K562 (cell line): Measurements from ENCODE around the gene MTERF4. TPM values are rescaled to one million over a fixed set of nuclear protein-coding genes. Genes with fewer than 3 reads are reported as not detected.
A peak's percentile ranks its signal among the peaks of the same experiment; 100 is the strongest.

Experiments used
- ATAC-seq: fragments of 200-7000 bp; cut with Tn5 transposase; 3 replicates; pipeline ENCODE4 v1.9.1; 2020; ENCODE audit warnings: moderate library complexity
- BruUV-seq: library from RNA; stranded (reverse); fragments of 400-500 nt; replicated peaks from 2 replicates; lab custom pipeline; 2021; lab: Mats Ljungman, UMichigan
- CTCF ChIA-PET: fragments of 300-600 bp; formaldehyde crosslinking; extraction: SDS; loops from one replicate; lab custom pipeline; 2021; ENCODE audit warnings: low intra/inter-chr PET ratio; lab: Yijun Ruan, JAX
- POLR2A ChIA-PET: fragments of 300-600, 350-650 bp; sonication (Branson Sonifier 250); formaldehyde crosslinking; extraction: SDS; loops from one replicate; lab custom pipeline; 2021; ENCODE audit warnings: antibody characterized with exemption, inconsistent platforms; lab: Yijun Ruan, JAX
- DNase-seq, 4 experiments: peaks; one replicate each; pipeline versions ENCODE4 v3.0.0 to v3.0.0-alpha.2; 2011 to 2018; ENCODE audit warnings: low spot score in 3 of 4, mixed read lengths in 3 of 4; ENCODE audit errors: extremely low read depth in 1 of 4
- FAIRE-seq: peaks from 2 replicates; lab custom pipeline; 2011; peaks lifted over from hg19 to GRCh38; lab: Jason Lieb, UNC
- H2AFZ ChIP-seq: 2 replicates; pipeline ENCODE4 v1.6.0; 2011; ENCODE audit warnings: low read depth, low read length, control low read depth, inconsistent platforms
- H3K27ac ChIP-seq: fragments of 200-600 bp; 3 replicates; pipeline ENCODE4 v1.8.0; 2011; ENCODE audit warnings: low read depth, mild to moderate bottlenecking, control low read depth, inconsistent platforms, low read length, moderate library complexity, mixed read lengths; ENCODE audit errors: extremely low read depth
- H3K27me3 ChIP-seq, 2 experiments: fragments of 300-600 bp in 1 of 2; 2 replicates in 1 of 2; 3 replicates in 1 of 2; pipeline versions ENCODE4 v1.6.0 to v1.8.0; 2011; ENCODE audit warnings: inconsistent platforms in 2 of 2, low read length in 2 of 2, mild to moderate bottlenecking in 1 of 2, mixed read lengths in 1 of 2, moderate library complexity in 1 of 2; ENCODE audit not compliant: control insufficient read depth in 2 of 2, insufficient read depth in 2 of 2
- H3K36me3 ChIP-seq: fragments of 300-600 bp; 3 replicates; pipeline ENCODE4 v1.8.0; 2011; ENCODE audit warnings: mild to moderate bottlenecking, low read length, inconsistent platforms; ENCODE audit not compliant: control insufficient read depth, insufficient read depth
- H3K4me1 ChIP-seq, 2 experiments: fragments of 200-600 bp in 1 of 2; replicated peaks in 1 of 2; 2 replicates in 1 of 2; 3 replicates in 1 of 2; pipeline versions ENCODE4 v1.5.1 to v1.8.0; 2011; ENCODE audit warnings: inconsistent platforms in 2 of 2, low read length in 2 of 2, mild to moderate bottlenecking in 1 of 2, mixed read lengths in 1 of 2, moderate library complexity in 1 of 2; ENCODE audit not compliant: control insufficient read depth in 2 of 2, insufficient read depth in 2 of 2
- H3K4me2 ChIP-seq: 2 replicates; pipeline ENCODE4 v1.6.1; 2011; ENCODE audit warnings: low read length, control low read depth, inconsistent platforms, mixed read lengths; ENCODE audit not compliant: insufficient read depth
- H3K4me3 ChIP-seq: fragments of 200-600 bp; sonication (generic), shearing (Covaris generic); 2 replicates; pipeline ENCODE4 v1.5.1; 2016; ENCODE audit warnings: control low read depth, inconsistent platforms
- H3K79me2 ChIP-seq: fragments of 200-600 bp; 3 replicates; pipeline ENCODE4 v1.8.0; 2011; ENCODE audit warnings: low read length, inconsistent platforms; ENCODE audit not compliant: control insufficient read depth, insufficient read depth
- H3K9ac ChIP-seq, 2 experiments: 2 replicates each; pipeline versions ENCODE4 v1.6.0 to v1.6.1; 2011; ENCODE audit warnings: low read depth in 2 of 2, low read length in 2 of 2, control low read depth in 1 of 2, inconsistent platforms in 1 of 2, mild to moderate bottlenecking in 1 of 2, mixed read lengths in 1 of 2; ENCODE audit not compliant: insufficient read depth in 1 of 2
- H3K9me1 ChIP-seq: one replicate; pipeline ENCODE4 v1.6.0; 2011; ENCODE audit warnings: inconsistent platforms, mild to moderate bottlenecking, low read length, moderate library complexity; ENCODE audit not compliant: control insufficient read depth, insufficient read depth
- H3K9me3 ChIP-seq: replicated peaks from 2 replicates; pipeline ENCODE4 v1.5.1; 2011; ENCODE audit warnings: low read depth, low read length, inconsistent platforms; ENCODE audit not compliant: control insufficient read depth, insufficient read depth
- H4K20me1 ChIP-seq: replicated peaks from 2 replicates; pipeline ENCODE4 v1.6.1; 2011; ENCODE audit warnings: low read length, inconsistent platforms, mixed read lengths; ENCODE audit not compliant: control insufficient read depth, insufficient read depth
- EP300 ChIP-seq: IDR thresholded peaks from 2 replicates; pipeline ENCODE4 v1.6.1; 2012; ENCODE audit warnings: low read length, improper control_type of control experiment
- HDAC2 ChIP-seq: fragments of 450-650 bp; IDR thresholded peaks from 2 replicates; pipeline ENCODE4 v1.6.1; 2016; ENCODE audit warnings: mild to moderate bottlenecking
- HDGF ChIP-seq: fragments of 450-650 bp; IDR thresholded peaks from 2 replicates; pipeline ENCODE4 v1.6.1; 2016
- MECOM ChIP-seq: fragments of 250-450 bp; sonication (Bioruptor Pico); IDR thresholded peaks from 2 replicates; pipeline ENCODE4 v1.8.0; 2022; ENCODE audit warnings: inconsistent platforms
- PHF8 ChIP-seq: fragments of 200-600 bp; sonication (generic); IDR thresholded peaks from 2 replicates; pipeline ENCODE4 v1.6.1; 2012; ENCODE audit warnings: mixed run types, mild to moderate bottlenecking, inconsistent platforms, low read length, moderate library complexity, borderline replicate concordance
- PHTF2 ChIP-seq: fragments of 250-450 bp; sonication (Bioruptor Pico); IDR thresholded peaks from 2 replicates; pipeline ENCODE4 v1.5.0; 2021; ENCODE audit warnings: mild to moderate bottlenecking
- RBM25 ChIP-seq: fragments of 200-400 bp; formaldehyde crosslinking; IDR thresholded peaks from 2 replicates; pipeline ENCODE4 v1.6.1; 2018; ENCODE audit warnings: low read length, low read depth, moderate library complexity; ENCODE audit not compliant: severe bottlenecking
- RCOR1 ChIP-seq, 2 experiments: IDR thresholded peaks; 2 replicates each; pipeline ENCODE4 v1.6.1; 2012; ENCODE audit warnings: low read depth in 2 of 2, low read length in 2 of 2, borderline replicate concordance in 1 of 2, improper control_type of control experiment in 1 of 2
- SIN3A ChIP-seq, 2 experiments: fragments of 150-350 bp in 1 of 2; IDR thresholded peaks; 2 replicates each; pipeline ENCODE4 v1.6.1; 2011 to 2016; ENCODE audit warnings: borderline replicate concordance in 2 of 2, low read depth in 2 of 2, low read length in 2 of 2, mild to moderate bottlenecking in 2 of 2, moderate library complexity in 2 of 2; ENCODE audit not compliant: control insufficient read depth in 1 of 2
- SMARCA5 ChIP-seq: fragments of 450-650 bp; IDR thresholded peaks from 2 replicates; pipeline ENCODE4 v1.6.1; 2016
- ZNF717 ChIP-seq: fragments of 250-450 bp; sonication (Bioruptor Pico); IDR thresholded peaks from 2 replicates; pipeline ENCODE4 v1.5.0; 2021
- WGBS: fragments of 100-300 bp; shearing (Covaris generic); methylation state at CpG from one replicate; pipeline ENCODE4 v1.1.6; 2016; ENCODE audit warnings: low coverage, mixed read lengths; ENCODE audit not compliant: insufficient coverage; ENCODE audit errors: missing lambda C conversion rate; 5-methylcytosine and 5-hydroxymethylcytosine counted together
- in situ Hi-C: fragments of 300-500 bp; cut with MboI; formaldehyde crosslinking; loops from 4 replicates; pipeline ENCODE4 v1.15.0; 2018; ENCODE audit warnings: inconsistent platforms, mixed read lengths
- intact Hi-C: fragments of 100-400 bp; cut with micrococcal nuclease; formaldehyde crosslinking; loops from 2 replicates; pipeline ENCODE4 v1.14.2; 2022
- polyA plus RNA-seq, 8 experiments: library from polyadenylated mRNA; depleted of rRNA in 4 of 8; stranded (reverse) in 5 of 8; unstranded in 3 of 8; fragments of >200 nt; fragmentation: Nextera tagmentation in 2 of 8; fragmentation: Illumina TruSeq in 1 of 8; extraction: Ambion mirVana in 2 of 8; extraction: Trizol in 1 of 8; gene quantifications; 2 replicates each; pipeline versions ENCODE4 v1.2.1 to v1.2.3, GENCODE V29; 2011 to 2014; ENCODE audit warnings: inconsistent platforms in 1 of 8, missing spikeins in 1 of 8
- total RNA-seq, 7 experiments: library from RNA; depleted of rRNA in 6 of 7; stranded (reverse); fragments of >200 nt in 6 of 7; fragmentation: Illumina TruSeq in 2 of 7; extraction: Trizol in 2 of 7; gene quantifications; 2 replicates each; pipeline versions ENCODE4 v1.2.1 to v1.2.3, GENCODE V29; 2011 to 2021; ENCODE audit warnings: low replicate concordance in 1 of 7
- TF ChIP-seq, protein P1 (sequence below), 2 experiments: fragments of 450-650 bp; conservative IDR thresholded peaks; 2 replicates each; pipeline ENCODE4 v1.6.1; 2017; ENCODE audit warnings: mild to moderate bottlenecking in 2 of 2, moderate library complexity in 2 of 2
- TF ChIP-seq, protein P2 (sequence below): fragments of 200-800 bp; sonication (Bioruptor generic); IDR thresholded peaks from 2 replicates; pipeline ENCODE4 v1.6.1; 2017; ENCODE audit warnings: missing genetic modification characterization, missing compliant biosample characterization
- TF ChIP-seq, protein P3 (sequence below): conservative IDR thresholded peaks from 2 replicates; pipeline ENCODE4 v1.6.1; 2011; ENCODE audit warnings: low read depth, mild to moderate bottlenecking, low read length; ENCODE audit not compliant: control insufficient read depth

The MTERF4 gene
- total and polyA plus RNA-seq, 9 of the 15 experiments (the other 6 are each of a cell fraction or from before 2014, with no cell fraction given), result 15.3 to 29.6 (median 21.2) TPM

DNA sequence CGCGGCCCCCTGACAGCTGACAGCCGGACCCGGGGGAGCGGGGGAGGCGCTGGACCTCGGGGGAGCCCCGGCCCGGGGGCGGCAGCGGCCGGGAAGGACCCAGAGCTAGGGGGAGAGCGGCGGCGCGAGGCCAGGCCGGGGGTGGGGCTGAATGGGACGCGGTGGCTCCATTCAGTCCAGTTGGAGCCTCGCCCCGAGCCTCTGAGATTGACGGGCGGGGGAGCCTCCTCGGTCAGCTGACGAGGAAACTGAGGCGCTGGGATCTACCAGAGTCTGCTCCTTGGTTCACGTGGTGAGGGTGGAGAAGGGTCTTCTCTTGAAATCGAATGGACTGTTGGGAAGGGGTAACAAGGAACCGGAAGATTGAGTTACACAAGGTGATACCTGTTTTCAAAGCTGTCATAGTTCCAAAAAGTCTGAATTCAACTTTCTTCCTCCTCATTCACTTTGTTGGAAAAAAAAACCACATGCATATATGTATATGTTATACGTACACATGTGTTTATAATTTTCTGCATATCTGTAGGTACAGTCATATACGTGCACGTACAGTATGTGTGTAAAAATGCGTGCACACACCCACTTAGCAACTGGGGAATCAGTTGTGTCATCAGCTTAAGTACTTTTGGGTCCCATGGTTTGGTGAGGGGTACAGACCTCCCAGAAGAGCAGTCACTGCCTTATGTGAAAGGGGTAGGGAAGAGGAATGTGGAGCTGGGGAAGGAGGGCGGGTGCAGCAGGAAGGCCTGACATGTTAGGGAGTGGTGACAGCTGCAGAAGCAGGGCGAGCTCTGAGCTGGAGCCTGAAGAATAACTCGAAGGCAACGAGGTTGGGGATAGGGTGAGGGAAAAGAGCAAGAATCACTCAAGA, 48.8 kb upstream of the MTERF4 start (continued):
- TF ChIP-seq PHTF2, result no peak

DNA sequence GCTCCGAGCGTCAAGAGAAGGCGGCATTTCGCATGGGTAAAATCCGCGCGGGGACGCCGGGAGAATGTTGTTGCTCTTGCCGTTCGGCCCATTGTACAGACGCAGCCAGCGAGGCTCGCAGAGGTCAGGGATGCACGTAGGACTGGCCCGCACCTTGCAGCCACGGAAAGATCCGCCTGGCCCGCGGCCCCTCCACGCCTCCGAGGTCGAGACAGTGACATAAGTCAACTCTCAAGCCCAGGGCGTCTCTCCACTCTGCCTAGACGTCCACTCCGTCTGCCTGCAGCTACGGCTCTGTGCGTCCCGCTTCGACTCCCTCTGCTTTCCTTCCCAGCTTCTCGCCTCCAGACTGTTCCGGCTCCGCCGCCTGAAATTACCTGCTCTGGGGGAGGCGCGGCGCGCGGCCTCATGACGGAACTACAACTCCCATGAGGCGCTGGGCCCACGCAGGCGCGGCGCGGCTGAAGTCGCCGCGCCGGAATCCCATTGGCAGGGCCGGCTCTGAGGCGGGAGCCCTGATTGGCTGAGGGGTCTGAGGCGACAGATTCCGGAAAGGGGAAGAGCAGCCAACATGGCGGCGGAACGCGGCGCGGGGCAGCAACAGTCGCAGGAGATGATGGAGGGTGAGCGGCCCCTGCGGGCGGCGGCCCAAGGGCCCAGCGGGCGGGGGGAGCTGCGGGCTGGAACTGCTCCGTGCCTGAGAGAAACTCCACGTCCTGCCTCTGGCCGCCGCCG, 48.0 kb upstream of the MTERF4 start, which contains the start of gene PPP1R7:
PPP1R7 (plus strand) TSS at position 543 of the 735 bp plus-strand sequence; CDS start at position 572, 29 bp downstream.
- ChIA-PET CTCF (no interaction called here), POLR2A (interaction anchor here (0.7 to 1.4 kb wide), 6 partner anchors 9 to 317 kb away, joined by 3 to 5 read pairs (median 4); partner anchors contain the start of gene MTERF4)
- Histone ChIP-seq H3K9ac (peak within 1 kb of the TSS; percentile 67 to 93), H4K20me1 (no peaks in the 10 kb centered on the region), H3K27me3 (no peaks in the 10 kb centered on the region), H3K9me1 (no peaks in the 10 kb centered on the region), H3K79me2 (peaks cover 25% of the 10 kb centered on the region), H3K4me3 (peak within 1 kb of the TSS; percentile 98), H3K36me3 (peaks cover 16% of the 10 kb centered on the region; the same call in 2 of the 3 replicates), H3K9me3 (no peaks in the 10 kb centered on the region), H3K4me1 (peaks cover 14 to 26% of the 10 kb centered on the region in 2 experiments; a peak in 4 of 5 replicates), H2AFZ (peak within 1 kb of the TSS; percentile 93), H3K27ac (peak within 1 kb of the TSS; percentile 58), H3K4me2 (peak within 1 kb of the TSS; percentile 91)
- peak; percentile 92 for ATAC-seq
- 1% methylated on average over 33 of the region's 73 CpGs for WGBS
- intact Hi-C loops, result loop anchor here (1.0 kb wide), 1 partner anchor 72 kb away; no protein-coding TSS in a partner anchor
- DNase-seq, result peak; percentile 91 to 95 (median 92)
- no TSS peak for BruUV-seq
- FAIRE-seq, result peak; percentile 91
- in situ Hi-C loops, result no loop called here
- TF ChIP-seq SMARCA5 (peak; percentile 94), PHF8 (peak; percentile 83; the same call in 1 of the 2 replicates), RBM25 (peak; percentile 85), RCOR1 (IDR thresholded peaks at IDR 0.05; ENCODE audit: borderline replicate concordance in 1 of 2, low read depth in 2 of 2, low read length in 2 of 2) (peak in 1 of 2 experiments; percentile 52; a peak in 1 of 4 replicates), EP300 (no peak), HDAC2 (peak; percentile 95), MECOM (CRISPR knock-in tag) (no peak), ZNF717 (CRISPR knock-in tag) (no peak), SIN3A (IDR thresholded peaks at IDR 0.05; ENCODE audit: borderline replicate concordance in 2 of 2, control insufficient read depth in 1 of 2, low read depth in 2 of 2, low read length in 2 of 2) (peak in 1 of 2 experiments; percentile 67; a peak in 1 of 4 replicates), HDGF (0 out of 2 replicates have a peak, but pooled peaks have one; percentile 38)
- TF ChIP-seq, protein P1, sequence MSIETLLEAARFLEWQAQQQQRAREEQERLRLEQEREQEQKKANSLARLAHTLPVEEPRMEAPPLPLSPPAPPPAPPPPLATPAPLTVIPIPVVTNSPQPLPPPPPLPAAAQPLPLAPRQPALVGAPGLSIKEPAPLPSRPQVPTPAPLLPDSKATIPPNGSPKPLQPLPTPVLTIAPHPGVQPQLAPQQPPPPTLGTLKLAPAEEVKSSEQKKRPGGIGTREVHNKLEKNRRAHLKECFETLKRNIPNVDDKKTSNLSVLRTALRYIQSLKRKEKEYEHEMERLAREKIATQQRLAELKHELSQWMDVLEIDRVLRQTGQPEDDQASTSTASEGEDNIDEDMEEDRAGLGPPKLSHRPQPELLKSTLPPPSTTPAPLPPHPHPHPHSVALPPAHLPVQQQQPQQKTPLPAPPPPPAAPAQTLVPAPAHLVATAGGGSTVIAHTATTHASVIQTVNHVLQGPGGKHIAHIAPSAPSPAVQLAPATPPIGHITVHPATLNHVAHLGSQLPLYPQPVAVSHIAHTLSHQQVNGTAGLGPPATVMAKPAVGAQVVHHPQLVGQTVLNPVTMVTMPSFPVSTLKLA (conservative IDR thresholded peaks at IDR 0.05), result peak; percentile 62 to 74
- TF ChIP-seq, protein P2, sequence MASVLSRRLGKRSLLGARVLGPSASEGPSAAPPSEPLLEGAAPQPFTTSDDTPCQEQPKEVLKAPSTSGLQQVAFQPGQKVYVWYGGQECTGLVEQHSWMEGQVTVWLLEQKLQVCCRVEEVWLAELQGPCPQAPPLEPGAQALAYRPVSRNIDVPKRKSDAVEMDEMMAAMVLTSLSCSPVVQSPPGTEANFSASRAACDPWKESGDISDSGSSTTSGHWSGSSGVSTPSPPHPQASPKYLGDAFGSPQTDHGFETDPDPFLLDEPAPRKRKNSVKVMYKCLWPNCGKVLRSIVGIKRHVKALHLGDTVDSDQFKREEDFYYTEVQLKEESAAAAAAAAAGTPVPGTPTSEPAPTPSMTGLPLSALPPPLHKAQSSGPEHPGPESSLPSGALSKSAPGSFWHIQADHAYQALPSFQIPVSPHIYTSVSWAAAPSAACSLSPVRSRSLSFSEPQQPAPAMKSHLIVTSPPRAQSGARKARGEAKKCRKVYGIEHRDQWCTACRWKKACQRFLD, result 0 out of 2 replicates have a peak, but pooled peaks have one; percentile 12
- TF ChIP-seq, protein P3, sequence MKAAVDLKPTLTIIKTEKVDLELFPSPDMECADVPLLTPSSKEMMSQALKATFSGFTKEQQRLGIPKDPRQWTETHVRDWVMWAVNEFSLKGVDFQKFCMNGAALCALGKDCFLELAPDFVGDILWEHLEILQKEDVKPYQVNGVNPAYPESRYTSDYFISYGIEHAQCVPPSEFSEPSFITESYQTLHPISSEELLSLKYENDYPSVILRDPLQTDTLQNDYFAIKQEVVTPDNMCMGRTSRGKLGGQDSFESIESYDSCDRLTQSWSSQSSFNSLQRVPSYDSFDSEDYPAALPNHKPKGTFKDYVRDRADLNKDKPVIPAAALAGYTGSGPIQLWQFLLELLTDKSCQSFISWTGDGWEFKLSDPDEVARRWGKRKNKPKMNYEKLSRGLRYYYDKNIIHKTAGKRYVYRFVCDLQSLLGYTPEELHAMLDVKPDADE, result peak; percentile 92
